Measurements from ENCODE around the gene FGD3.

- no peak for TF ChIP-seq CTCF (IDR thresholded peaks at IDR 0.05)
- no peak for TF ChIP-seq EP300 (IDR thresholded peaks at IDR 0.05)
These were observed 763 bp downstream of the FGD3 start for GRCh38 chr9:92948038-92948534.

Measured in upper lobe of left lung (tissue), 4 donors.